Endothelial cell of umbilical vein (primary cell): ENCODE measurements around the gene RAD51B. TPM values are rescaled to one million over a fixed set of nuclear protein-coding genes. Genes with fewer than 3 reads are reported as not detected.
A peak's percentile ranks its signal among the peaks of the same experiment; 100 is the strongest.

Experiments
- BruUV-seq: library from RNA; stranded (reverse); fragments of 400-500 nt; replicated peaks from 2 replicates; lab custom pipeline; 2021; lab: Mats Ljungman, UMichigan
- CTCF ChIA-PET: fragments of 300-600, 350-600 bp; sonication (Branson Sonifier 250); formaldehyde crosslinking; loops from one replicate; lab custom pipeline; 2021; ENCODE audit warnings: antibody characterized with exemption, inconsistent platforms; lab: Charles Lee
- POLR2A ChIA-PET: fragments of 300-600, 350-600 bp; sonication (Branson Sonifier 250); formaldehyde crosslinking; loops from one replicate; lab custom pipeline; 2021; ENCODE audit warnings: antibody characterized with exemption, inconsistent platforms; lab: Charles Lee
- DNase-seq: peaks from one replicate; pipeline ENCODE4 v3.0.0-alpha.2; 2011; ENCODE audit warnings: low read depth, low spot score
- FAIRE-seq: peaks from 2 replicates; lab custom pipeline; 2011; peaks lifted over from hg19 to GRCh38; lab: Jason Lieb, UNC
- H2AFZ ChIP-seq: 2 replicates; pipeline ENCODE4 v1.6.0; 2012; ENCODE audit warnings: low read depth, low read length, control low read depth, inconsistent platforms
- H3K27ac ChIP-seq: 2 replicates; pipeline ENCODE4 v1.5.1; 2011; ENCODE audit warnings: low read depth, mild to moderate bottlenecking, control low read depth, low read length, moderate library complexity; ENCODE audit not compliant: insufficient read depth
- H3K27me3 ChIP-seq, 2 experiments: 2 replicates each; pipeline versions ENCODE4 v1.6.0 to v1.6.1; 2011; ENCODE audit warnings: low read length in 2 of 2, mixed read lengths in 1 of 2; ENCODE audit not compliant: control insufficient read depth in 2 of 2, insufficient read depth in 2 of 2
- H3K36me3 ChIP-seq, 2 experiments: 2 replicates in 1 of 2; 3 replicates in 1 of 2; pipeline ENCODE4 v1.5.1; 2011; ENCODE audit warnings: low read length in 2 of 2, mild to moderate bottlenecking in 1 of 2, moderate library complexity in 1 of 2; ENCODE audit not compliant: control insufficient read depth in 2 of 2, insufficient read depth in 2 of 2; ENCODE audit errors: extremely low read depth in 1 of 2
- H3K4me1 ChIP-seq: 3 replicates; pipeline ENCODE4 v1.5.1; 2011; ENCODE audit warnings: mild to moderate bottlenecking, low read length; ENCODE audit not compliant: control insufficient read depth, insufficient read depth; ENCODE audit errors: extremely low read depth
- H3K4me2 ChIP-seq: 2 replicates; pipeline ENCODE4 v1.6.1; 2011; ENCODE audit warnings: low read length, control low read depth, mixed read lengths; ENCODE audit not compliant: insufficient read depth
- H3K4me3 ChIP-seq, 3 experiments: fragments of 200-600 bp in 1 of 3; sonication (generic), shearing (Covaris generic) in 1 of 3; replicated peaks in 1 of 3; 2 replicates each; pipeline ENCODE4 v1.5.1; 2011 to 2016; ENCODE audit warnings: control low read depth in 3 of 3, low read length in 3 of 3, mild to moderate bottlenecking in 2 of 3, inconsistent platforms in 1 of 3, low read depth in 1 of 3, moderate library complexity in 1 of 3; ENCODE audit not compliant: insufficient read depth in 1 of 3
- H3K79me2 ChIP-seq: 2 replicates; pipeline ENCODE4 v1.6.0; 2012; ENCODE audit warnings: low read length, inconsistent platforms; ENCODE audit not compliant: control insufficient read depth, insufficient read depth
- H3K9ac ChIP-seq: replicated peaks from 2 replicates; pipeline ENCODE3; 2011; ENCODE audit warnings: low read length, control low read depth; ENCODE audit not compliant: insufficient read depth; ENCODE audit errors: extremely low read depth
- H3K9me1 ChIP-seq: replicated peaks from 3 replicates; pipeline ENCODE4 v1.6.0; 2011; ENCODE audit warnings: mild to moderate bottlenecking, low read length; ENCODE audit not compliant: control insufficient read depth, insufficient read depth; ENCODE audit errors: extremely low read depth
- H3K9me3 ChIP-seq: replicated peaks from 2 replicates; pipeline ENCODE4 v1.5.1; 2012; ENCODE audit warnings: low read length, inconsistent platforms; ENCODE audit not compliant: control insufficient read depth, insufficient read depth
- H4K20me1 ChIP-seq: replicated peaks from 2 replicates; pipeline ENCODE3; 2011; ENCODE audit warnings: mild to moderate bottlenecking, low read length; ENCODE audit not compliant: control insufficient read depth, insufficient read depth; ENCODE audit errors: extremely low read depth
- EZH2 ChIP-seq: IDR thresholded peaks from 2 replicates; pipeline ENCODE4 v1.6.1; 2012; ENCODE audit warnings: borderline replicate concordance, low read depth, mild to moderate bottlenecking, moderate library complexity, low read length, inconsistent platforms; ENCODE audit not compliant: severe bottlenecking
- FOS ChIP-seq: IDR thresholded peaks from 2 replicates; pipeline ENCODE4 v1.6.1; 2011; ENCODE audit warnings: mild to moderate bottlenecking, low read length, moderate library complexity, borderline replicate concordance; ENCODE audit not compliant: insufficient read depth
- GATA2 ChIP-seq: IDR thresholded peaks from 2 replicates; pipeline ENCODE4 v1.7.0; 2011; ENCODE audit warnings: low read depth, mild to moderate bottlenecking, moderate library complexity, mixed read lengths, low read length; ENCODE audit not compliant: insufficient read length, insufficient read depth
- JUN ChIP-seq: IDR thresholded peaks from 2 replicates; pipeline ENCODE4 v1.6.1; 2011; ENCODE audit warnings: borderline replicate concordance, low read depth; ENCODE audit not compliant: insufficient read length, insufficient read depth
- MYC ChIP-seq: IDR thresholded peaks from one replicate; pipeline ENCODE4 v1.6.1; 2011; ENCODE audit warnings: mild to moderate bottlenecking, low read depth, low read length
- POLR2A ChIP-seq: IDR thresholded peaks from 2 replicates; pipeline ENCODE4 v1.6.1; 2012; ENCODE audit warnings: low read depth, mild to moderate bottlenecking, control low read depth, low read length
- POLR2AphosphoS5 ChIP-seq: IDR thresholded peaks from 2 replicates; pipeline ENCODE4 v1.6.1; 2012; ENCODE audit warnings: low read depth, mild to moderate bottlenecking, control low read depth, low read length, moderate library complexity; ENCODE audit not compliant: insufficient read depth
- dilution Hi-C: fragments of 300-500 bp; cut with MboI; formaldehyde crosslinking; loops from one replicate; pipeline ENCODE4 v1.15.0; 2019; ENCODE audit warnings: low sequenced_read_pairs; ENCODE audit not compliant: extremely low pct_ligation_motif_present
- intact Hi-C: fragments of 100-400 bp; cut with micrococcal nuclease; formaldehyde crosslinking; loops from one replicate; pipeline ENCODE4 v1.10.0; 2022
- polyA plus RNA-seq, 4 experiments: library from polyadenylated mRNA; depleted of rRNA in 3 of 4; stranded (reverse) in 3 of 4; unstranded in 1 of 4; fragments of >200 nt; gene quantifications; 2 replicates each; pipeline versions ENCODE4 v1.2.1 to v1.2.3, GENCODE V29; 2011 to 2012; ENCODE audit warnings: missing spikeins in 1 of 4
- total RNA-seq: library from RNA; stranded (reverse); gene quantifications from 2 replicates; pipeline ENCODE4 v1.2.3, GENCODE V29; 2021
- TF ChIP-seq, protein P1 (sequence below), 2 donors: IDR thresholded peaks; 1 replicate in 1 of 2; 2 replicates in 1 of 2; pipeline ENCODE4 v1.5.1; 2011; ENCODE audit warnings: low read length in 2 of 2, mild to moderate bottlenecking in 2 of 2, moderate library complexity in 2 of 2, control low read depth in 1 of 2, inconsistent platforms in 1 of 2, low read depth in 1 of 2; ENCODE audit not compliant: insufficient read depth in 1 of 2; ENCODE audit errors: extremely low read depth in 1 of 2
- TF ChIP-seq, protein P2 (sequence below): IDR thresholded peaks from 2 replicates; pipeline ENCODE4 v1.6.1; 2011; ENCODE audit not compliant: insufficient read depth, insufficient read length

Gene RAD51B
- total and polyA plus RNA-seq, 2 donors (not counting 3 experiments of a cell fraction or from before 2014, with no cell fraction given): 3.9 to 19.0 TPM

DNA sequence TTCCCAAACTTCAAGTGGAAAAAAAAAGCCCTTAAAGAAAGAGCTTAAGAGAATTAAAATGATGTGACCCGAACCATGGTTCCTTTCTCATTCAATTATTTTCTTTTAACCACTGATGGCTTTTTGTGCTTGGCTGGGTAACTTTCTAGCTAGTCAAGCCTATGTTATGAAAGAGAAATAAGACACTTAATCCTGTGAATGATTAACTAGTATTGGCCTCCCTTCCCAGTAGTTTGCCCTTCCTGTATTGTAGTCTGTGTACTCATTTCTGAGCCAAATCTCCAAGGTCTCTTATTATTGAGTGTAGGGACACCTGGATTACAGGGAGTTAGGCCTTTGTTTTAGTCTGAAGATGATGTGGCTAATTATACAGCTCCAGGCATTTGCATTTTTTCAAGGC lies 353.0 kb downstream of the RAD51B start:
- no peak for FAIRE-seq
- dilution Hi-C loops (no loop called here), intact Hi-C loops (no loop called here)
- Histone ChIP-seq H3K27me3 (no peaks in the 10 kb centered on the region), H4K20me1 (no peaks in the 10 kb centered on the region), H3K4me2 (no peak overlapping the region), H2AFZ (no peak overlapping the region), H3K36me3 (no peaks in the 10 kb centered on the region), H3K9me3 (no peaks in the 10 kb centered on the region), H3K27ac (no peak overlapping the region), H3K9me1 (no peaks in the 10 kb centered on the region), H3K4me1 (no peaks in the 10 kb centered on the region), H3K79me2 (no peaks in the 10 kb centered on the region), H3K9ac (no peak overlapping the region), H3K4me3 (no peak overlapping the region)
- BruUV-seq: no TSS peak
- peak; percentile 31 for DNase-seq
- CTCF ChIA-PET: interaction anchor here (0.9 to 1.5 kb wide), 3 partner anchors 10 to 21 kb away, joined by 3 to 6 read pairs (median 3); no protein-coding TSS in a partner anchor
- TF ChIP-seq POLR2A: no peak
- TF ChIP-seq, protein P1, sequence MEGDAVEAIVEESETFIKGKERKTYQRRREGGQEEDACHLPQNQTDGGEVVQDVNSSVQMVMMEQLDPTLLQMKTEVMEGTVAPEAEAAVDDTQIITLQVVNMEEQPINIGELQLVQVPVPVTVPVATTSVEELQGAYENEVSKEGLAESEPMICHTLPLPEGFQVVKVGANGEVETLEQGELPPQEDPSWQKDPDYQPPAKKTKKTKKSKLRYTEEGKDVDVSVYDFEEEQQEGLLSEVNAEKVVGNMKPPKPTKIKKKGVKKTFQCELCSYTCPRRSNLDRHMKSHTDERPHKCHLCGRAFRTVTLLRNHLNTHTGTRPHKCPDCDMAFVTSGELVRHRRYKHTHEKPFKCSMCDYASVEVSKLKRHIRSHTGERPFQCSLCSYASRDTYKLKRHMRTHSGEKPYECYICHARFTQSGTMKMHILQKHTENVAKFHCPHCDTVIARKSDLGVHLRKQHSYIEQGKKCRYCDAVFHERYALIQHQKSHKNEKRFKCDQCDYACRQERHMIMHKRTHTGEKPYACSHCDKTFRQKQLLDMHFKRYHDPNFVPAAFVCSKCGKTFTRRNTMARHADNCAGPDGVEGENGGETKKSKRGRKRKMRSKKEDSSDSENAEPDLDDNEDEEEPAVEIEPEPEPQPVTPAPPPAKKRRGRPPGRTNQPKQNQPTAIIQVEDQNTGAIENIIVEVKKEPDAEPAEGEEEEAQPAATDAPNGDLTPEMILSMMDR (IDR thresholded peaks at IDR 0.05; ENCODE audit: extremely low read depth in 1 of 2, insufficient read depth in 1 of 2, low read depth in 1 of 2, low read length in 2 of 2): no peak
- TF ChIP-seq FOS: no peak
- TF ChIP-seq MYC: no peak
- no peak for TF ChIP-seq JUN
- TF ChIP-seq GATA2: no peak
- no peak for TF ChIP-seq EZH2
- no peak for TF ChIP-seq POLR2AphosphoS5
- TF ChIP-seq, protein P2, sequence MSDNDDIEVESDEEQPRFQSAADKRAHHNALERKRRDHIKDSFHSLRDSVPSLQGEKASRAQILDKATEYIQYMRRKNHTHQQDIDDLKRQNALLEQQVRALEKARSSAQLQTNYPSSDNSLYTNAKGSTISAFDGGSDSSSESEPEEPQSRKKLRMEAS: no peak
- POLR2A ChIA-PET: no interaction called here
